ENCODE measurements around the gene GAL3ST2.
"Not testable (repeated sequence)": the region's sequence is repeated elsewhere in the genome, so short reads cannot be mapped to it uniquely, and the experiment has no call there.

The GAL3ST2 gene

DNA sequence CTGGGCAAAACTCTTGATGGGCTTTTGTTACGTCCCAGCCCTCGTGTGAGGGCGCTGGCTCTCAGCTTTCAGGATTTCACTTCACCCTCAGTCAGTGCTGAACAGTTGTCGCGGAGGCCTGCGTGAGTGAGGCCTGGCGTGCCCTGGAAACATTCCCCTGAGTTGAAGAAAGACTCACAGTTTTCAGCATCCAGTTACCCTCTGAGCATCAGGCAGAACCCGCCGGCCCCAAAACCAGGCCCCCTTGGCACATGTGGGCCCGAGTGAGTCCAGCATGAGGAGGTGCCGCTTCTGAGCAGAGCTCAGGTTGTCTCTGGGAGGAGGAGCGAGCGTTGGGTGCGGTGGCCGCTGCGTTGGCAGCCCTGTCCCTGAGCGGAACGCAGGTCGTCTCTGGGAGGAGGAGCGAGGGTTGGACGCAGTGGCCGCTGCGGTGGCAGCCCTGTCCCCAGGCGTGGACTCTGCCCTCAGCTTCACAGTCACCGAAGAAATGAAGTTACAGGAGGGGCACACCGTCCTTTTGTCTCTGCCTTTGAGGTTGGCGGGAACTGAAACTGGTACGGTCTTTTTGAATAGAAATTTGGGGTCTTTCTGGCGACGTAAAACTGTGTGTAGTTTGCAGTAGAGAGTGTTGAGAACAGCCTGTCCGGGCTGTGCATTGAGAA, 32.2 kb downstream of the GAL3ST2 start, which contains the start of gene NEU4:
Gene NEU4, plus strand, starts transcription at position 473 of the 662 bp plus-strand sequence. CDS start 5,292 bp downstream, outside the sequence.
- peak; percentile 72 for DNase-seq (ENCODE audit: low read depth, low spot score)

DNA sequence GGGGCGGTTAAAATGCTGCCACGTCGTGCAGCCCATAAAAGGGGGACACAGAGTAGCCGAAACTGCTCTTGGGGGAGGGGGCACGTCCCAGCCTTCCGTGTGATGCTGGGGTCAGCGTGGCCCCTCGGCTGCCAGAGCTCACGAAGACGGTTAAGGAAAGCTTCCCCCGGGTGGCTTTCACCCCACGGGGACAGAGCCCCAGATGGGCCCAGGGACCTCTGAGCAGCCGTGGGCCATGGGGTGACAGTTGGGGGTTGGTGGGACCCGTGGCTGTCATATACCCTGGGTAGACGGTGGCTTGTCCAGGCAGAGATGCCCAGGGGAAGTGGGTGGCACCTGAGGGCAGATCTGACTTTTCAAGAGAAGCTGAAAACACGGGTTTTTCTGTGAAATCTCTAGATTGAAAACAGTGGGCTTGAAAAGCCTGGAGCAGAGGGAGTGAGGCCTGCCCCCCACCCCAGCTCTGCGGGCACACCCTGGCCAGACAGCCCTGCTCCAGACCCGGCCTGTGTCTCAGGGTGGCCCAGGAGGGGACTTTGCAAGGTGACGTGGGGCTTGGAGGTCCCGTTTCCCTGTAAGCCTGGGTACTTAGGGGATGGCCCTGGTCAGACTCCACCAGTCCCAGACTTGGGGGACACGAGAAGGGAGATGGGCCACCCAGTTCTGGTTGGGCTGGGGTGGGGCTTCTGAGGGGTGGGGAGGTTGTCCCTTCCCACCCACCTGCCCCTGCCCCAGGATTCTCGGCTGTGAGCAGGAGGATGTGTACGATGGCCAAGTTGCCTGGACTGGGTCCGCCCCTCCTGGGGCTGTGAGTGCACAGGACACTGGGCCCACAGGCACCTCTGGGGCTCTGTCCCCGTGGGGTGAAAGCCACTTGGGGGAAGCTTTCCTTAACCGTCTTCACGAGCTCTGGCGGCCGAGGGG, 33.0 kb downstream of the GAL3ST2 start:
- DNase-seq (ENCODE audit: low read depth, low spot score), result no peak

DNA sequence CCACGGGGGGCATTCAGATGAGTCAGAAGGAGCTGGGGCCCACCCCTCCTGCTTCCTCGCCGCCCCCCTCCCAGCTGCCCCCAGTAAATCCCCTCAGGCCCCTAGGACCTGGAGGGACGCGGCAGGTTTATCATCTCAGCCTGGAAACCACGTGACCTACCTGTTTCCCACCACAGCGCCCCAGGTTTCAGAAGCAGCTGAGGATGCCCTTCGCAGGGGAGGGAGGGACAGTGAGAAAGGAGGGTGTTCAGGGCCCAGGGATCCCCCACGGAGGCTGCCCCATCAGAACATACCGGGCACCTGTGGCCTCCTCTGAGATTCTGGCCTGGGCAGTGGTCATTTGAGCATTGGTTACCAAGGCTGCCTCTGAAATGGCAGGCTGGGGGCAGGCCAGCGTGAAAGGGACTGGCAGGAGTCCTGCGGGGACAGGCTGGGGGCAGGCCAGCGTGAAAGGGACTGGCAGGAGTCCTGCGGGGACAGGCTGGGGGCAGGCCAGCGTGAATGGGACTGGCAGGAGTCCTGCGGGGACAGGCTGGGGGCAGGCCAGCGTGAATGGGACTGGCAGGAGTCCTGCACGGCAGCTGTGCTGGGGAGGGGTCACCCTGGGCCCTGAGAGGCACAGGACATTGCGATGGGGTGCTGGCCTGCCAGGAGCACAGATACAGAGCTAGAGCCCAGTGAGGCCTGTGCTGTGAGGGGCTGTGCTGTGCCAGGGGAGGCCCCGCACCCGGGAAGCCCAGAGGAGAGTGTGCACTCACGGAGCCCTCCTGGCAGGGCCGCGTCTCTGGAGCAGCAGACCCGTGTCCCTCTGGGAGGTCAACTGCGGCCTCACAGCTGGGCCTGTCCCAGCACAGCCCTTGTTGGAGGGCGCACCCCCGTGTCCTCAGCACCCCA, 33.9 kb downstream of the GAL3ST2 start:
- no peak for DNase-seq (ENCODE audit: low read depth, low spot score)

DNA sequence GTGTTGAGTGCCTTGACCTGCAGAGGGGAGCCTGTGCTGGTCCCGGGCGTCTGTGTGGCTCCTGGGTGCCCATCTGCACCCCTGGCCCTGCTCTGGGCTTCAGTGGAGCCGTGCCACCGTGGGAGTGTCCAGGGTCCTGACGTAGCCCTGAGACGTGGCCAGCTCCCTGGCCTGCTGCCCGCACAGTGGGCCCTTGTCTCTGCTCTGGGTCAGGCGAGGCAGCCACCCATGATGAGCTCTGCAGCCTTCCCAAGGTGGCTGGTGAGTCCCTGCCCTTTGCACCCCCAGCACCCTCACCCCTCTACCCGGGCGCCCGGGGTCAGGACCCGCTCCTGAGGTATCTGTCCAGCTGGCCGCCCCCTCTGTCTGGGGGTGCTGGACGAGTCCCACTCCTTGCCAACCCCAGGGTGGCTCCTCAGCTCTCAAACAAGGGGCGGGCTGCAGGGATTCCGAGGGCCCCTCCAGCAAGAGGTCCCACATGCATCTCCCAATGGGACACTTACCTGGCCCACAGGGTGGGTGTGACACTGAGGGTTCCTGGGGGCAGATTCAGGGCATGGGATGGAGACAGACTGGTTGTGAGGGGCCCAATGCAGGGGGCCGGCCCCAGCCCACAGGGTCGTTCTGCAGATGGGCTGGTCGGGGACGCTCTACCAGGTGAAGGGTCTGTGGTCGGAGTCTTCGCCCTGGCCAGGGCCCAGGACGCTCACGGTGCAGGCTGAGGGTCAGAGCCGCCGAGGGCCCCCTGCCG, 34.8 kb downstream of the GAL3ST2 start:
- DNase-seq (ENCODE audit: low read depth, low spot score), result no peak

DNA sequence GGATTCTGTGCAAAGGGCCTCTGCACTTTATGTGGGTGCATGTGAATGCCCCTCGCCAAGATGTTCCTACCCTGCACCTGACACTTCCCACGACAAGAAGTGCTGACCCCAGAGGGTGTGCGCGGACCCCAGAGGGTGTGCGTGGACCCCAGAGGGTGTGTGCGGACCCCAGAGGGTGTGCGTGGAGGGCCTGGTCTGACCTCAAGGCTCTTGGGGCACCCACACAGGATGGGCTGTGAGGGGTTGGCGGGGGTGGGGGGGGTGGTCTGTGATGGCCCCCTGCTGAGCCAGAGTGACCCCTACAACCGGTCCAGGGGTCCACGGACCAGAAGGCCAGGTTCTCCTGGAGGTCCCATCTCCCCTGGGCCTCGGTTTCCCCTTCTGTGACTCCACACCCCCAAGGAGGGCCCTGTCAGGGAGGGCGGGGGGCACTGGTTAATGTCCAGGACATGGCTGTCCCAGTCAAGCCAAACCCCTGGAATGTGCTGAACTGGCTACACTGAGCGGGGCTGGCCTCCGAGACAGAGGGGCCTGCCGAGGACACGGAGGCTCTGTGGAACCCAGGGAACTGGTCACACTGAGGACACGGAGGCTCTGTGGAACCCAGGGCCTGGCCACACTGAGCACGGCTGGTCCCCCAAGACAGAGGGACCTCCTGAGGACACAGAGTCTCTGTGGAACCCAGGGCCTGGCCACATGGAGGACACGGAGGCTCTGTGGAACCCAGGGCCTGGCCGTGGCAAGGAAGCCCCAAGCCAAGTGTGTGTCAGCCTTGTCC, 35.5 kb downstream of the GAL3ST2 start:
- DNase-seq (ENCODE audit: low read depth, low spot score), result no peak

DNA sequence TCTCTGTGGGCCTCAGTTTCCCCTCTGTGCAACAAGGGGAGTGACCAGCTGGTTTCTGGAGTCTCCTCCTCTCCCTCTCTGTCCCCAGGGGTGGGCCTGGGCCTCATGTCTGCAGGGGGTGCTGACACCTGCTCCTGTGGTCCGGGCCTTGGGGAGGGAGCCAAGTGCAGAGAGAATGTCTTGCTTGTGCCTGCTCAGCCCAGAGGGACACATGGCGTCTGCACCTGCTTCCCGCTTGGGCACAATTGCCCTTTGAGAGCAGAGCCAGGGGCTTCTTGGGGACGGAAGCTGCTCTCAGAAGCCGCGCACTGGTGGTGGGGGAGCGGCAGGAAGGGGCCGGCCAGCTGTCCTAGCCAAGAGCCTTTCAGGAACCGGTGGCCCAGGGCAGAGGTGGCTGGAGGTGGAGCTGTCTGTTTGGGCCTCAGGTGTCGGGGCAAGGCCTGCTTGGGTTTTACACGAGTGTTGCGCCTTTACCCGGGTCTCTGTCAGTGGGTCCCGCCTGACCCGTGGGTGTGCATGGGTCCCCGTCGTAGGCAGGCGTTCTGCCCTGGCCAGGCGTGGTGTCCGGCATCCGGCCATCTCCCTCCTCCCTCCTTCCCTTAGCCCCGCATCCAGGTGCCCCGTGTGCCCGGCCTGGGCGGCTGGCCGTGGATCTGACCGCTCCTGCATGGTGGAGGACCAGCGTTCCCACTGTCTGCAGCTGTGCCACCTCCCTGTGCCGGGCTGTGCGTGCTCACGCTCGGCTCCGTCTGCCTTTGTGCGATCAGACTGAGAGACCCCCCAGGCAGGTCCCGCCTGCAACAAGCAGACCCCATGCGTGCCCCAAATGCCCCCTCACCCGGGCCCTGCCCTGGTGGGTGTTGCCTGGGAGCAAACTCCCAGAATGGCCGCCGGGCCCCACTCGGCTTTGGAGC, 36.4 kb downstream of the GAL3ST2 start:
- DNase-seq (ENCODE audit: low read depth, low spot score), result no peak

DNA sequence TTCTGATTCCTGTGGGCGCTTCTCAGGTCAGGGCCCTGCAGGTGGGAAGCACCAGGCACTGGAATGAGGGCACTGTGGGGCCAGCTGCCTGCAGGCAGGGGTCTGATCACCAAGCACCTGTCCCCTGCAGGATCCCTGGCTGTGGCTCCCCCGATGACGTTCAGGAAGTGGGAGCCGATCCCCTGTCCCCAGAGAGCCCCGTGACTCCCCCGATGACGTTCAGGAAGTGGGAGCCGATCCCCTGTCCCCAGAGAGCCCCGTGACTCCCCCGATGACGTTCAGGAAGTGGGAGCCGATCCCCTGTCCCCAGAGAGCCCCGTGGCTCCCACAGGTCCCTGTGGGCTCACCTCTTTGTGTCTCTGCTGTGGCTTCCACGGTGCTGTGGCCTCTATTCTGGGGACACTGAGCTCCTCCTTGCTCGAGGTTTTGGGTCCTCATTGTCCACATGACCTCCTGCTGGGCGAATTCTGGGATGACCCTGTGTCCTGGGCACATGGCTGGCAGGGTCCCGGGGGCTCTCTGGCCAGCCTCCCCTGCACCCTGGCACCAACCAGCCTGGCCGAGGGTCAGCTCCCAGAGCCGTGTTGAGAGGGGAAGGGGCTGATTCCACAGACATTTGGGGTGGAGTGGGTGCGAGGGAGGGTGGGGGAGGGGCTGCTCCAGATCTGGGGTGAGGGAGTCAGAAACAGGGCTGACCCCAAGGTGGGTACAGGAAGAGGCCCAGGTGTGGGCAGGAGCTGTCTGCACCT, 37.2 kb downstream of the GAL3ST2 start:
- DNase-seq (ENCODE audit: low read depth, low spot score), result no peak

DNA sequence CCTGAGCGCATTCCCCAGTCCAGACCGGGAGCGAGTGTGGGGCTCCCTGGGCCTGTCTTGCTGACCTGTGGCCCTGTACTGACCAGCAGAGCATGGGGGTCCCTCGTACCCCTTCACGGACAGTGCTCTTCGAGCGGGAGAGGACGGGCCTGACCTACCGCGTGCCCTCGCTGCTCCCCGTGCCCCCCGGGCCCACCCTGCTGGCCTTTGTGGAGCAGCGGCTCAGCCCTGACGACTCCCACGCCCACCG, 37.7 kb downstream of the GAL3ST2 start:
- DNase-seq (ENCODE audit: low read depth, low spot score), result no peak

DNA sequence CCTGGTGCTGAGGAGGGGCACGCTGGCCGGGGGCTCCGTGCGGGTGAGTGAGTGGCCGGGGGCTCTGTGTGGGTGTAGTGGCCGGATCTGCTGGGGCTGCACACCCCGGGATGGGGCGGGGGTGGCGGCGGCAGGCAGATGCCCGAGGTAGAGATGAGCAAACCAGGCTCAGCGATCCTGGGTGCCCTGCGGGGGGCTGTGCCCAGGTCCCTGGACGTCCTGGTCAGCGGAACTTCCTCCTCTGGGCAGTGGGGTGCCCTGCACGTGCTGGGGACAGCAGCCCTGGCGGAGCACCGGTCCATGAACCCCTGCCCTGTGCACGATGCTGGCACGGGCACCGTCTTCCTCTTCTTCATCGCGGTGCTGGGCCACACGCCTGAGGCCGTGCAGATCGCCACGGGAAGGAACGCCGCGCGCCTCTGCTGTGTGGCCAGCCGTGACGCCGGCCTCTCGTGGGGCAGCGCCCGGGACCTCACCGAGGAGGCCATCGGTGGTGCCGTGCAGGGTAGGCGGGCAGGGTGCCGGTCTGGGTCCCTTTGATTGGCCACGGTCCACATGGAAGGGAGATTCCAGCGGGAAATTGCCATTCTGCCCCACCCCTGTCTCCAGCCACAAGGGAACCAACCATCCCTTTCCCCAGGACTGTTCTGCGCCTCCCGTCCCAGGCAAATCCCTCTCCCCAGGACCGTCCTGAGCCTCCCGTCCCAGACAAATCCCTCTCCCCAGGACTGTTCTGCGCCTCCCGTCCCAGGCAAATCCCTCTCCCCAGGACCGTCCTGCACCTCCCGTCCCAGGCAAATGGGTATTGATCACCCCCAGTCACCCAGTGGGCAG, 38.2 kb downstream of the GAL3ST2 start:
- DNase-seq (ENCODE audit: low read depth, low spot score), result no peak

DNA sequence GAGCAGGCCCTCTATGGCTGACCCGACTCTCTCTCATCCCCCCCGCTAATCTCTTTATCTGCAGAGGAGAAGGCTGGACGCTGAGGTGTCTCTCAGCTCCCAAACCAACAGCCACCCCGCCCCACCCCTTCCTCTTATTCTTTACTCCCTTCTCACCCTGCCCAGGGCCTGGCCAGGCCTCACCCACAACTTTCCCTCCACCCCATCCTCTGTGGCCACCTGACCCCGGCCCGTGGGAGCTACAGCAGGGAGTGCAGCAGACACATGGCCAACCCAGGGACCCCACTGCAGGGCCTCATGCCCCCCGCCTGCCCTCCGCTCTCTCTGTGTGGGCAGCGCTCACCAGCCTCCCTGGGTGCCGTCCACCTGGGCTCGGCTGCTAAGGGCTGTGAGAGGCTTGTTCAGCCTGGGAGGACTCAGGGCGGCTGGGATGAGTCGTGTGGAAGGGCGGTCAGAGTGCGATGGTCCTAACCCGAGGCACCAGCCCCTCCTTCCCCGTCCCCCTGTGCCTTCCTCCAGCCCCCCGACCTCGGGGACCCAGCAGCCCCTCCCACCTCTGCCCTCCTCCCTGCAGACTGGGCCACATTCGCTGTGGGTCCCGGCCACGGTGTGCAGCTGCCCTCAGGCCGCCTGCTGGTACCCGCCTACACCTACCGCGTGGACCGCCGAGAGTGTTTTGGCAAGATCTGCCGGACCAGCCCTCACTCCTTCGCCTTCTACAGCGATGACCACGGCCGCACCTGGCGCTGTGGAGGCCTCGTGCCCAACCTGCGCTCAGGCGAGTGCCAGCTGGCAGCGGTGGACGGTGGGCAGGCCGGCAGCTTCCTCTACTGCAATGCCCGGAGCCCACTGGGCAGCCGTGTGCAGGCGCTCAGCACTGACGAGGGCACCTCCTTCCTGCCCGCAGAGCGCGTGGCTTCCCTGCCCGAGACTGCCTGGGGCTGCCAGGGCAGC, 39.1 kb downstream of the GAL3ST2 start:
- DNase-seq (ENCODE audit: low read depth, low spot score), result no peak

DNA sequence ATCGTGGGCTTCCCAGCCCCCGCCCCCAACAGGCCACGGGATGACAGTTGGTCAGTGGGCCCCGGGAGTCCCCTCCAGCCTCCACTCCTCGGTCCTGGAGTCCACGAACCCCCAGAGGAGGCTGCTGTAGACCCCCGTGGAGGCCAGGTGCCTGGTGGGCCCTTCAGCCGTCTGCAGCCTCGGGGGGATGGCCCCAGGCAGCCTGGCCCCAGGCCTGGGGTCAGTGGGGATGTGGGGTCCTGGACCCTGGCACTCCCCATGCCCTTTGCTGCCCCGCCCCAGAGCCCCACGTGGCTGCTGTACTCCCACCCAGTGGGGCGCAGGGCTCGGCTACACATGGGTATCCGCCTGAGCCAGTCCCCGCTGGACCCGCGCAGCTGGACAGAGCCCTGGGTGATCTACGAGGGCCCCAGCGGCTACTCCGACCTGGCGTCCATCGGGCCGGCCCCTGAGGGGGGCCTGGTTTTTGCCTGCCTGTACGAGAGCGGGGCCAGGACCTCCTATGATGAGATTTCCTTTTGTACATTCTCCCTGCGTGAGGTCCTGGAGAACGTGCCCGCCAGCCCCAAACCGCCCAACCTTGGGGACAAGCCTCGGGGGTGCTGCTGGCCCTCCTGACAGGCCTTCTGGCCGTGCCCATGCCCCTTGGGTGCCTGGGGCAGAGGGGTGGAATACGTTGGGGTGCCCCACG, 40.0 kb downstream of the GAL3ST2 start:
- no peak for DNase-seq (ENCODE audit: low read depth, low spot score)

DNA sequence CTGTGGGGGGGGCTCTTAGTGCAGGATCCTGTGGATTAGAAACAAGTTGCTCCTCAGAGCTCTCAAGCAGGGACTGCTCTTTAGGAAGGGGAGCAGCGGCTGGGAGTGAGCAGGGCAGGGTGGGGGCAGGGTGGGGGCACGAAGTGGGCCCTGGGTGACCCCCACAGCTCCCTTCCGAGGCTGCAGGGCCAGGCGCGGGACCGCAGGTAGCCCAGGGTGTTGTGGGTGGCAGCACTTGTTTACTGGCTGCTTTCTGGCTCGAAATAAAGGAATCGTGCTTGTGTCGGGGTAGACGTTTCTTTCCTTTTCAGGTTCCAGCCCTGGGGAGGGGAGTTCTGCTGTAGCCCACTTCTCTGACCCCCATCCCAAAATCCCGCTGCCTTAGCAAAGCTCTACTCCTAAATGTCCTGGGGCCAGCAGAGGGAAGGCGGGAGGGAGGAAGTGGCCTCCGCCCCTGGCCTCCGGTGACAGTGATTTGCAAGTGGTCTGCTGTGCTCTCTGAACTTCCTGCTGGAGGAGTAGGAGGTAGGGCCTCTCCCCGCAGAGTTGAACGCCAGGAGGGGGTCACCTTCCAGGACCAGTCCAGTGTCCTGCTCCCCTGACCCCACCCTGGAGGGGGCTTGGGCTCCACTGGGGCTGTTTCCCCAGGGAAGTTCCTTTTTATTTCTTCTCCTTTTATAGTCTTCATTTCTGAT, 40.7 kb downstream of the GAL3ST2 start:
- no peak for DNase-seq (ENCODE audit: low read depth, low spot score)

DNA sequence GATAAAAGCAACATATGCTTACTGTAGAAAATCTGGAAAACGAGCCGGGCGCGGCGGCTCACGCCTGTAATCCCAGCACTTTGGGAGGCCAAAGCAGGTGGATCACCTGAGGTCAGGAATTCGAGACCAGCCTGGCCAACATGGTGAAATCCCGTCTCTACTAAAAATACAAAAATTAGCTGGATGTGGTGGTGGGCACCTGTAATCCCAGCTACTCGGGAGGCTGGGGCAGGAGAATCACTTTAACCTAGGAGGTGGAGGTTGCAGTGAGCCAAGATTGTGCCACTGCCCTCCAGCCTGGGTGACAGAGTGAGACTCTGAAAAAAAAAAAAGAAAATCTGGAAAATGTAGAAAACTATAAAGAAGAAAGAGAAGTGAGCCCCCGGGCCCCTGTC, 41.2 kb downstream of the GAL3ST2 start:
- DNase-seq (ENCODE audit: low read depth, low spot score), result not testable (repeated sequence)

DNA sequence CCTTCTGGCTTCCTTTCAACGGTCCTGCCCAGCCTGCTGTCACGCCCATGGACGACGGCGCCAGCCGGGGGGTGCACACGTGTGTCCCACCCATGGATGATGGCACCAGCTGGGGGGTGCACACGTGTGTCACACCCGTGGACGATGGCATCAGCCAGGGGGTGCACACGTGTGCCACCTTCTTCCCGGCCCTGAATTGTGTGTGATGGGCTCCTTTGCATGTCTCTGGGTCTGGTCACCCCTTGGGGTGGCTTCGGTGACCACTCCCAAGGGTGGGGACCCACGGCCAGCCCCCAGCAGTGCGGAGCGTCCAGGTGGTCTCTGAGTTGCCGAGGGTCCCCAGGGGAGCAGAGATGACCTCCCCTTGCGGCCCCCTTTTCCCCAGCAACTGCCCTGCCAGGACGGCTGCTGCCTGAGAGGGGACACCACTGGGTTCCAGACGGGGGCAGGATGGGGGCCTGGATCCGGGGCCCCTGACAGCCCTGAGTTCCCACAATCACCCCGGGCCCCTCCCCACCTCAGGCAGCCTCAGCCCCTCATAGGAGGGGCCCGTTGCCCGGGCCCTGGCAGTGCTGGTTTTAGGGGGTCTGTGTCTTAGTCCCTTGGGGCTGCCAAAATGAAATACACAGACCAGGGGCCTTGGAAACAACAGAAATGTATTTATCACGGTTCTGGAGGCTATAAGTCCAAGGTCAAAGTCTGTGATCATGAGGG, 41.8 kb downstream of the GAL3ST2 start:
- no peak for DNase-seq (ENCODE audit: low read depth, low spot score)

DNA sequence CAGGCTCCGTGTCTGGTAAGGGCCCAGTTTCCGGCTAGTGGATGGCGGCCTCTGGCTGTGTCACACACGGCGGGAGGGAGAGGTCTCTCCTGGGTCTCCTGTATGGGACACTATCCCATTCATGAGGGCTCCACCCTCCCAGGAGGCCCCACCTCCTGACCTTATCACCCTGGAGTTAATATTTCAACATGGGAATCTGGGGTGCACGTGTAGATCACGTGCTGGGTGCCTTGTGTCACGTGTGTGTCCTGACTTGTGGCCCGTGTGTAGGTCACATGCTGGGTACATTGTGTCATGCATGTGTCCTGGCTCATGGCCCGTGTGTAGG, 42.3 kb downstream of the GAL3ST2 start:
- DNase-seq (ENCODE audit: low read depth, low spot score), result no peak

Data from ELF-1 (cell line).